NCI-H748 treated with DMSO at 0.1 percent for 48 hours (cell line): Measurements from ENCODE around the gene COL2A1.
"Not testable (repeated sequence)": the region's sequence is repeated elsewhere in the genome, so short reads cannot be mapped to it uniquely, and the experiment has no call there.

Experiments
- DNase-seq: peaks from one replicate; lab custom pipeline; 2025; lab: John Stamatoyannopoulos, UW

COL2A1 gene

GRCh38 chr12:47975816-47976215 lies 28.5 kb downstream of the COL2A1 start:
- no peak for DNase-seq

- no peak for DNase-seq
These were observed 29.1 kb downstream of the COL2A1 start for GRCh38 chr12:47975036-47975620.

- DNase-seq: no peak
These were observed 30.4 kb downstream of the COL2A1 start for GRCh38 chr12:47973870-47974269.

- no peak for DNase-seq
These were observed 31.4 kb downstream of the COL2A1 start for GRCh38 chr12:47972895-47973294.

- no peak for DNase-seq
These were observed 33.4 kb downstream of the COL2A1 start for GRCh38 chr12:47970843-47971242.

GRCh38 chr12:47969845-47970244 lies 34.4 kb downstream of the COL2A1 start:
- no peak for DNase-seq

- DNase-seq: no peak
These were observed 36.6 kb downstream of the COL2A1 start for GRCh38 chr12:47967461-47968321.

GRCh38 chr12:47965581-47965980 lies 38.7 kb downstream of the COL2A1 start:
- DNase-seq: no peak

- DNase-seq: peak; percentile 21
These were observed 40.1 kb downstream of the COL2A1 start for GRCh38 chr12:47964106-47964728.

GRCh38 chr12:47963340-47964040 lies 40.8 kb downstream of the COL2A1 start, which contains the start of gene TMEM106C:
TMEM106C (plus strand) TSS chr12:47963596; CDS start chr12:47964237, 641 bp downstream.
- peak; percentile 92 for DNase-seq

- DNase-seq: no peak
These were observed 42.1 kb downstream of the COL2A1 start for GRCh38 chr12:47962198-47962597.

- not testable (repeated sequence) for DNase-seq
These were observed 46.6 kb downstream of the COL2A1 start for GRCh38 chr12:47957671-47958070.

GRCh38 chr12:47955059-47955458 lies 49.2 kb downstream of the COL2A1 start:
- DNase-seq: no peak

GRCh38 chr12:47954467-47955045 lies 49.7 kb downstream of the COL2A1 start:
- no peak for DNase-seq

- DNase-seq: no peak
These were observed 50.2 kb downstream of the COL2A1 start for GRCh38 chr12:47954058-47954457.

GRCh38 chr12:47950856-47951468 lies 53.3 kb downstream of the COL2A1 start:
- DNase-seq: no peak

GRCh38 chr12:47949441-47950341 lies 54.6 kb downstream of the COL2A1 start:
- DNase-seq: peak; percentile 30

GRCh38 chr12:47947341-47947740 lies 56.9 kb downstream of the COL2A1 start:
- no peak for DNase-seq

GRCh38 chr12:47946413-47947323 lies 57.6 kb downstream of the COL2A1 start:
- DNase-seq: no peak
